Keratinocyte (primary cell): ENCODE data around the gene DAPK1. TPM values are rescaled to one million over a fixed set of nuclear protein-coding genes. Genes with fewer than 3 reads are reported as not detected.

ENCODE experiments used
- DNase-seq: peaks from one replicate; pipeline ENCODE4 v3.0.0-alpha.2; 2011; ENCODE audit warnings: low read depth, missing footprints, low spot score
- FAIRE-seq: peaks from 2 replicates; lab custom pipeline; 2011; peaks lifted over from hg19 to GRCh38; lab: Jason Lieb, UNC
- H2AFZ ChIP-seq: 2 replicates; pipeline ENCODE4 v1.6.0; 2012; ENCODE audit warnings: low read length, control low read depth, inconsistent platforms; ENCODE audit not compliant: control insufficient read depth
- H3K27ac ChIP-seq: 2 replicates; pipeline ENCODE4 v1.5.1; 2011; ENCODE audit warnings: low read length; ENCODE audit not compliant: control insufficient read depth, insufficient read depth
- H3K27me3 ChIP-seq: 3 replicates; pipeline ENCODE4 v1.6.0; 2011; ENCODE audit warnings: low read length; ENCODE audit not compliant: control insufficient read depth, insufficient read depth; ENCODE audit errors: extremely low read depth
- H3K36me3 ChIP-seq, 2 experiments: 2 replicates in 1 of 2; 3 replicates in 1 of 2; pipeline ENCODE4 v1.5.1; 2011; ENCODE audit warnings: low read length in 2 of 2, mild to moderate bottlenecking in 1 of 2; ENCODE audit not compliant: control insufficient read depth in 2 of 2, insufficient read depth in 2 of 2; ENCODE audit errors: extremely low read depth in 1 of 2
- H3K4me1 ChIP-seq: 3 replicates; pipeline ENCODE4 v1.5.1; 2011; ENCODE audit warnings: low read length; ENCODE audit not compliant: control insufficient read depth, insufficient read depth; ENCODE audit errors: extremely low read depth
- H3K4me2 ChIP-seq: 3 replicates; pipeline ENCODE4 v1.6.0; 2011; ENCODE audit warnings: low read depth, low read length; ENCODE audit not compliant: control insufficient read depth, insufficient read depth; ENCODE audit errors: extremely low read depth
- H3K4me3 ChIP-seq, 3 experiments: fragments of 200-600 bp in 1 of 3; sonication (generic) in 1 of 3; 2 replicates in 2 of 3; 3 replicates in 1 of 3; pipeline ENCODE4 v1.5.1; 2011 to 2016; ENCODE audit warnings: low read length in 3 of 3, mild to moderate bottlenecking in 3 of 3, control low read depth in 2 of 3, inconsistent platforms in 1 of 3, low read depth in 1 of 3, mixed read lengths in 1 of 3, mixed run types in 1 of 3, moderate library complexity in 1 of 3; ENCODE audit not compliant: control insufficient read depth in 2 of 3, insufficient read depth in 2 of 3; ENCODE audit errors: extremely low read depth in 1 of 3
- H3K79me2 ChIP-seq: 2 replicates; pipeline ENCODE4 v1.6.0; 2012; ENCODE audit warnings: low read length; ENCODE audit not compliant: control insufficient read depth, insufficient read depth
- H3K9ac ChIP-seq: 3 replicates; pipeline ENCODE4 v1.6.0; 2011; ENCODE audit warnings: low read length; ENCODE audit not compliant: control insufficient read depth, insufficient read depth; ENCODE audit errors: extremely low read depth
- H3K9me1 ChIP-seq: 3 replicates; pipeline ENCODE4 v1.6.0; 2011; ENCODE audit warnings: low read length; ENCODE audit not compliant: control insufficient read depth, insufficient read depth; ENCODE audit errors: extremely low read depth
- H3K9me3 ChIP-seq: 2 replicates; pipeline ENCODE4 v1.5.1; 2012; ENCODE audit warnings: low read depth, low read length; ENCODE audit not compliant: control insufficient read depth
- H4K20me1 ChIP-seq: 3 replicates; pipeline ENCODE4 v1.6.0; 2011; ENCODE audit warnings: low read length; ENCODE audit not compliant: control insufficient read depth, insufficient read depth; ENCODE audit errors: extremely low read depth
- CTCF ChIP-seq, 3 experiments: IDR thresholded peaks in 1 of 3; conservative IDR thresholded peaks in 1 of 3; optimal IDR thresholded peaks in 1 of 3; 2 replicates in 2 of 3; 3 replicates in 1 of 3; pipeline versions ENCODE3 to v1.5.1; 2011; ENCODE audit warnings: low read length in 3 of 3, mild to moderate bottlenecking in 3 of 3, moderate library complexity in 2 of 3, control low read depth in 1 of 3, inconsistent platforms in 1 of 3; ENCODE audit not compliant: insufficient read depth in 2 of 3; ENCODE audit errors: extremely low read depth in 1 of 3
- EZH2 ChIP-seq: IDR thresholded peaks from one replicate; pipeline ENCODE4 v1.6.1; 2012; ENCODE audit warnings: inconsistent platforms, mild to moderate bottlenecking, low read length, moderate library complexity
- dilution Hi-C: fragments of 300-500 bp; cut with MboI; formaldehyde crosslinking; loops from one replicate; pipeline ENCODE4 v1.7.0; 2020; ENCODE audit warnings: low sequenced_read_pairs; ENCODE audit not compliant: extremely low pct_ligation_motif_present
- polyA plus RNA-seq, 5 experiments: library from polyadenylated mRNA; depleted of rRNA in 3 of 5; stranded (reverse) in 3 of 5; stranded (forward) in 1 of 5; unstranded in 1 of 5; fragments of >200 nt; gene quantifications; 1 replicate in 1 of 5; 2 replicates in 3 of 5; 3 replicates in 1 of 5; pipeline versions ENCODE4 v1.2.1 to v1.2.3, GENCODE V29; 2011 to 2012; ENCODE audit warnings: missing spikeins in 2 of 5, low read depth in 1 of 5, low replicate concordance in 1 of 5

DAPK1 gene
- polyA plus RNA-seq, 1 donor (not counting 4 experiments of a cell fraction or from before 2014, with no cell fraction given): 2.8 TPM

DNA sequence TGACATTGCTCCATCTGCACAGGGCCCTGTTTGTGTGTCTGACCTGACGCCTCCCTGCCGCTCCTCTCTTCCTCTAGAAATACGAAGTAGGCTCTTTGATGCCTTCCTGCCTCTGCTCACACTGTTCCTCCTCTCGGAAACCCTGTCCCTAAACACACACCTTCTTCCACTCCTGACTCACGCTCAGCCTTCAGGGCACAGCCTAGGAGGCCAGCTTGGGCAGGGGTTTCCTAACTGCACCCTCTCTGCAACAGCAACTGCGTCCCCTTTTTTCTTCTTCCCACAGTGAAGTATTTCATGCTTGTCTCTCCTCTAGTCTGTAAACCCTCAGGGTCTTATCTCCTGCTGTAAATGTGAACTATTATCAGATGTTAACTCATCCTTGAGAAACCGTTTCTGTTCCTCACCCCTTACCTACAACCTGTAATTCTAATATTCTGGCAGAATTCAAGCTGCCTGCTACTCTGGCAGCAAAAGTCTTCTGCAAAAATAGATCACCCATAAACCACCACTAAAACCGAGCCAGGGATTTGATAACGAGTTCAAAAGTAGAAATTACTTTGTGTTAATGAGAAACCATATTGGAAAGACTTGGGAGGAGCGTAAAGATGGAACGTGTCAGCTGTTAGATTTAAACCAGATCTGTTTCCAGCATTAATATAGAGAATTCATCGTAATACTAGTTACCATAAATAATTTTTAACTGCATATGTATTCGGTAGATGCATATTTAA is 100.2 kb downstream of the DAPK1 start:
- Histone ChIP-seq H3K27me3 (peaks cover 3% of the 10 kb centered on the region), H3K4me2 (no peak overlapping the region), H3K36me3 (no peaks in the 10 kb centered on the region), H2AFZ (no peak overlapping the region), H4K20me1 (no peaks in the 10 kb centered on the region), H3K4me1 (no peaks in the 10 kb centered on the region), H3K9me1 (no peaks in the 10 kb centered on the region), H3K79me2 (no peaks in the 10 kb centered on the region), H3K27ac (no peak overlapping the region), H3K9me3 (no peaks in the 10 kb centered on the region), H3K9ac (no peak overlapping the region), H3K4me3 (no peak overlapping the region)
- DNase-seq (no peak), FAIRE-seq (no peak)
- dilution Hi-C loops: no loop called here
- TF ChIP-seq EZH2: no peak
- no peak for TF ChIP-seq CTCF (optimal IDR thresholded peaks at IDR 0.05 in 1 of 3, IDR thresholded peaks at IDR 0.05 in 1 of 3, conservative IDR thresholded peaks at IDR 0.05 in 1 of 3; ENCODE audit: extremely low read depth in 1 of 3, insufficient read depth in 2 of 3, low read length in 3 of 3)

DNA sequence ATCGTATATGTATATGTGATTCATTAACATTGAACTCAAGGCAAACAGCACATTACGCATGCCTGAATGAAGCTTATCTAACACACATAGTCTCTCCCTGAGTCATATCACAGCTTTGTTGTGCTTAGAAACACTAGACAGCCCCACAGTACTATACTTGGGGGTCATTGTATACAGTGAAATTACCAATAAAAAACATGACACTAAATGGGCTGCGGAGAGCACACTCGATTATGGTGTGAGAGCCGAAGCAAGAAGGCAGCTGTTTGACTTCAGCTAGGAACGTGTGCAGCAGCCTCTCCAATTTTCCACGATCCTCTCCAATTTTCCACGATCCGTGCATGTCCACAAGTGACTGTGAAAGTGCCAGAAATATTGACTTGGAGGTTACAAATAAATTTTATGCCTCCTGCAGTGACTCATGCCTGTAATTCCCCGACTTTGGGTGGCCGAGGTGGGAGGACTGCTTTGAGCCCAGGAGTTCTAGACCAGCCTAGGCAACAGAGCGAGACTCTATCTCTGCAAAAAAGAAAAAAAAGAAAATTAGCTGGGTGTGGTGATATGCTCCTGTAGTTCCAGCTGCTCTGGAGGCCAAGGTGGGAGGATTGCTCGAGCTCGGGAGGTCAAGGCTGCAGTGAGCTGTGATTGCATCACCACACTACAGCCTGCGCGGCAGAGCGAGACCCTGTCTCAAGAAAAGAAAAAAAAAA is 102.4 kb downstream of the DAPK1 start:
- DNase-seq (no peak), FAIRE-seq (no peak)
- no peak overlapping the region for H3K4me3 ChIP-seq
- H3K9me3 ChIP-seq: no peaks in the 10 kb centered on the region
- no peak overlapping the region for H3K9ac ChIP-seq
- TF ChIP-seq EZH2: no peak
- TF ChIP-seq CTCF (optimal IDR thresholded peaks at IDR 0.05 in 1 of 3, IDR thresholded peaks at IDR 0.05 in 1 of 3, conservative IDR thresholded peaks at IDR 0.05 in 1 of 3; ENCODE audit: extremely low read depth in 1 of 3, insufficient read depth in 2 of 3, low read length in 3 of 3): no peak
- H3K79me2 ChIP-seq: no peaks in the 10 kb centered on the region
- H3K27ac ChIP-seq: no peak overlapping the region
- no peaks in the 10 kb centered on the region for H4K20me1 ChIP-seq
- dilution Hi-C loops: no loop called here
- H3K36me3 ChIP-seq: no peaks in the 10 kb centered on the region
- no peaks in the 10 kb centered on the region for H3K9me1 ChIP-seq
- H3K27me3 ChIP-seq: peaks cover 3% of the 10 kb centered on the region
- H3K4me2 ChIP-seq: no peak overlapping the region
- H2AFZ ChIP-seq: no peak overlapping the region
- H3K4me1 ChIP-seq: no peaks in the 10 kb centered on the region
